GM18520 (cell line): ENCODE results near the gene IFNA2.
A peak's percentile ranks its signal among the peaks of the same experiment; 100 is the strongest.
"Not testable (repeated sequence)": the region's sequence is repeated elsewhere in the genome, so short reads cannot be mapped to it uniquely, and the experiment has no call there.

Source experiments
- ATAC-seq: cut with Tn5 transposase; IDR thresholded peaks from one replicate; pipeline ENCODE4 v1.9.1; 2021; ENCODE audit not compliant: unreplicated experiment

The IFNA2 gene

DNA sequence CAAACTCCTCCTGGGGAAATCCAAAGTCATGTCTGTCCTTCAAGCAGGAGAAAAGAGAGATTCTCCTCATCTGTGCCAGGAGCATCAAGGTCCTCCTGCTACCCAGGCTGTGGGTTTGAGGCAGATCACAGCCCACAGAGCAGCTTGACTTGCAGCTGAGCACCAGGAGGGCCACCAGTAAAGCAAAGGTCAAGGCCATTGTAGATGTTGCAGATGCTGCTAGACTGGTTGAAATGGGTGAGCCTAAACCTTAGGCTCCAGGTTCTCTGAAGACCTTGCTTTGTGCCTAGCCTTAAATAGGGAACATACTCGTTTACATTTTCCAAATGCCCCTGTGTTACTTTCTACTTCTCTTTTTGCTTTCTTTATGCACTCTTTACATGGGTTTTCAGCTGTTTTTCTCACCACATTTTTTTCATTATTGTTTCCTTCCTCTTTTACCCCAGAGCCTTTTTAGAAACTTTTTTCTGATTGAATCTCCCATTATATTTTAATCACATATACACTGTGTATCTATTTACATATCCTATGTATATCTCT is at the start of gene IFNA2:
Gene IFNA2 (minus strand): TSS at position 268 of the 540 bp plus-strand sequence. CDS start 69 bp downstream, at position 199.
- ATAC-seq, result peak; percentile 17

DNA sequence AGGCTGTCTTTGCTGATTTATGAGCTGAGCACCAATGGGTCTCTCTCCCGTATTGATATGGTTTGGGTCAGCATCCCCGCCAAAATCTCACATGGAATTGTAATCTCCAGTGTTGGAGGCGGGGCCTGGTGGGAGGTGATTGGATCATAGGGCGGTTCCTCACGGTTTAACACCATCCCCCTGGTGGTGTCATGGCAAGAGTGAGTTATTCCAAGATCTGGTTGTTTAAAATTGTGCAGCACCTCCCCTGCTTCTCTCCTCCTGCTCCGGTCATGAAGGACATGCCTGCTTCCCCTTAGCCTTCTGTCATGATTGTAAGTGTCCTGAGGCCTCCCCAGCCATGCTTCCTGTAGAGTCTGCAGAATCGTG is 49.8 kb upstream of the IFNA2 start:
- not testable (repeated sequence) for ATAC-seq

GRCh38 chr9:21434202-21435014 is 49.2 kb upstream of the IFNA2 start:
- no peak for ATAC-seq

GRCh38 chr9:21432672-21433425 is 47.7 kb upstream of the IFNA2 start:
- no peak for ATAC-seq

DNA sequence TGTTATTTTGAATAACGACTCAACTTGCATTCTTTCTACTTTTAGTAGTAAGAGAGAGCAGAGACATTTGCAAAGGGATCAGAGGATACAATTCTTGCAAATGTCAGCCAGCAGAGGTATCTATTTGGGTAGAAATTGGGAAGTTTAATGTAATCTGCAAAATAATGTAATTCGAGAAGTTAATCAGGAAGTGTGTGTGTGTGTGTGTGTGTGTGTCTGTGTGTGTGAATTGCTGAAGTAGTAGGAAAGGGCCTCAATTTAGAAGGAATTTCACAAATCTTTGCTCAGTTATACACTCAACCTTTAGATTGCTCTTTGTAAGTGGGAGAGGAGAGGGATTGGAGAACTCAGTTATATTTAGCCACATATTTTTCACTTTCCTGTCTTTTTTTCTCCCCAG is 44.0 kb upstream of the IFNA2 start:
- no peak for ATAC-seq

GRCh38 chr9:21428235-21428634 is 43.0 kb upstream of the IFNA2 start:
- no peak for ATAC-seq

DNA sequence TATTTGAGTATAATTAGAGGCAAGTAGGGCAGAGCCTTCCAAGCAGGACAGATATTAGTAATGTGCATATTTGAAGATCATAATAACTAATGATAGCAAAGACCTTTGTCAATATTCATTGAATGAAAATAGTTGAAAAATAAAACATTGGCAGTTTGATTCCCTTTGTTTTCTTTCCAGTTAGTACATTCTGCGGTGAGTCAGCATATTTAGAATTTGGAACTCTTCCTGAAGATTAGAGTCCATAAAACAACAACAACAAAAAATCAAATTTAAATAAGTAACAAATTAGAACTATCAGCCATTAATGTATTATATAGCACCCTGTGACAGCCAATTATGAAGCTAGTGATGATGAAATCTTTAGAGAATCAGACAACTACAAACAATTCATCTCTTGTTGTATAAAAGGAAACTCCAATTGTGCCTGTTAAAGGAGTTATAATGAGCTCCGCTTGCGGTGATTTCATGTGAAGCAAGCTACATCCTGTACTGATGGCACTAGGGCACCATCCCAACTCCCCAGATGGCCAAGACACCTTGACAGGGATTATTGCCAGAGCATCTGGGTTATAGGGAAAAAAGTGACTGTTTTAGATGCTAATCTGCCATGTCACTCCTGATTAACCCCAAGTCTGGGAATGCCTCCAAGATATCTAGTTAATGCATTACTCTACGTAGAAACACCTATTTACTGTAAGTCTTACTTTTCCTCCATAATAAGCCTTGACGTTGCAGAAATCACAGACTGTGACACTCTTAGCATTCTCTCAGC is 30.5 kb upstream of the IFNA2 start:
- ATAC-seq, result no peak

DNA sequence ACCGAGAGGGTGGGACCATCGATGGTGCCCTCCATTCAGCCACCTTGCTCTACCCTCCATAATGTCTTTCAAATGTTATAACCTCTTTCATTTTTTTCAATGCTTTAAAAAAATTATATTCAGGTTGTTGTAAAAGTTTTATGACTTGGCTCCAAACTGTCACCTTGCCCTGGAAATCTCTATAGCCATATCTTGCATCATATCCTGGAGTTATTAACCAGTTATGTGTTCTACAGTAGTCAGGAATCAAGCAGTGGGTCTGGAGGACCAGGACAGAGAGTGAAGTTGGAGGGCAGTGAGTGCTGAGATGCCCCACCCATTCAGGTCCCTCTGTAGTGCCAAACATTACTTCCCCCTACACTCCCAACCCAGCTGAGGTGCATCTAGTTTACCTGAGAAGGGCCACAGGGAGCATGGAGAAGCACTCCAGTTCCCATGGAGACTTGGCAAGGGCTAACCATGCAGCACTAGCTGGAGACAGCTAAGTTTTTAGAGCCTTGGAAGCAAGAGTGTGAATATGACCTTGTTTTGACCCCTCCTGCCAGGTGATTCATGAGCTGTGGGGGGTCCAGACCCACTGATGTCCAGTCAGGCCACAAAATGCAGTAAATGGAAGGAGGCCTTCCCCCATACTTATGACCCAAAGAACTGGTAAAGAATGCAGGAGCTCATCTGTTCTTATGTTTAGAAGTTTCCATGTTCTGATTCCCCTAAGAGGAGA is 29.2 kb upstream of the IFNA2 start:
- no peak for ATAC-seq

DNA sequence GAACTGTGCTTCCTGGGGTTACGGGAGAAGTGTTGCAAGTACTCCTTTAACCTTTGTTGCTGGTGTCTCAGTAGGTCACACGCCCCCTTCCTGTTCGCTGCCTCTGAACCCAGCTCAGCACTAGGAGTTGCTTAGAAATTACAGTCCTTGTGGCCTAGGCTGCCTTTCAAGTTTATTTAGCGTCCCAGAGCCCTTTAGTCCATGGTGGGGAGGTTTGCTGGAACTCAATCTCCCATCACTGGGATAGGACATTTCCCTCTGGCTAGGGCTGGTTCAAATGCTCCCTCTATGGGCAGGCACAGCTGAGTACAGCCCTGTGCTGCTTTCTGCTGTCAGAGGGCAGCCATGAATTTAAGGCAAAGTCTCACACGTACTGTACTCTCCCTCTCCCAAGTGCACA is 28.4 kb upstream of the IFNA2 start:
- no peak for ATAC-seq

DNA sequence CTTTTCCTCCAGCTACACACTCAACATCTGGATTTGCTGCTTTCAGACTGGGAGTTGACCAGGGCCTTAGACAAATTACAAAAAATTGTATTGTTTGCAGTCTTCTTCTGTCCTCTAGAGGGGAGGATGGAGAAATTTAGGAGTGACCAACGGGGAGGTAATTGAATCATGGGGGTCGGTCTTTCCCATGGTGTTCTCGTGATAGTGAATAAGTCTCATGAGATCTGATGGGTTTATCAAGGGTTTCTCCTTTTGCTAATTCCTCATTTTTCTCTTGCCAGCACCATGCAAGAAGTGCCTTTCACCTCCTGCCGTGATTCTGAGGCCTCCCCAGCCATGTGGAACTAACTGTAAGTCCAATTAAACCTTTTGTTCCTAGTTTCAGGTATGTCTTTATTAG is 28.0 kb upstream of the IFNA2 start:
- no peak for ATAC-seq

GRCh38 chr9:21412107-21412506 is 26.9 kb upstream of the IFNA2 start:
- ATAC-seq, result no peak

DNA sequence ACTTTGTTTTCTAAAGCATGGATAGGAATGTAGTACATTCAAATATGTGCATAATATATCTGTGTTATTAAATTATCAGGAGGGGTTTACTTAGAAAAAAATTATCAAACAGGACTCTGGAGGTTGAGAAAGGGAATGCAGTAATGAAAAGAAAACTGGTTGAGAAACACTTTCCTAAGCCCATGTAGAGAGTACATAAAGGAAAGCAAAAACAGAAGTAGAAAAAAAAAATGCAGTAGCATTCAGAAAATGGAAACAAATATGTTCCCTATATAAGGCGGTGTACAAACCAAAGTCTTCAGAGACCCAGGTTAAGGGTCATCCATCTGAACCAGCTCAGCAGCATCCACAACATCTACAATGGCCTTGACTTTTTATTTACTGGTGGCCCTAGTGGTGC is 23.6 kb upstream of the IFNA2 start, which contains the start of gene IFNA8:
Gene IFNA8 (plus strand): TSS at position 301 of the 400 bp plus-strand sequence. CDS start 60 bp downstream, at position 361.
- ATAC-seq, result no peak

DNA sequence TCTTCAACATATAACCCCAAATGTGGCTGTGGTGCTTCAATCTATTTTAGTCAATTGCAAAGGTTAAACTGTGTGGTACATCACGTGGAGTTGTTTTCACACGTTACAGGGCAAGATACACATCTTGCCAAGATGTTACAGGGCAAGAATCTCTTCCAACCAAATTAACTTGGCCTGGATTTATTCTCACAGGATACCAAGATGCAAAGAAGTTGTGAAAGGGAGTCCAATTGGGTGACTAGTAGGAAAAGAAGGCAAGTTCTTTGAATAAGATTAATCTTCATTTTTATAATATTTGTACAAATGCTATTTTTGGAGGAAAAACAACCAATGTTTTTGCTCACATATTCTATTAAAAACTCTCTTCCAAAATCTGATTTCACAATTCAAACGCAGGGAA is 18.9 kb upstream of the IFNA2 start:
- ATAC-seq, result no peak

DNA sequence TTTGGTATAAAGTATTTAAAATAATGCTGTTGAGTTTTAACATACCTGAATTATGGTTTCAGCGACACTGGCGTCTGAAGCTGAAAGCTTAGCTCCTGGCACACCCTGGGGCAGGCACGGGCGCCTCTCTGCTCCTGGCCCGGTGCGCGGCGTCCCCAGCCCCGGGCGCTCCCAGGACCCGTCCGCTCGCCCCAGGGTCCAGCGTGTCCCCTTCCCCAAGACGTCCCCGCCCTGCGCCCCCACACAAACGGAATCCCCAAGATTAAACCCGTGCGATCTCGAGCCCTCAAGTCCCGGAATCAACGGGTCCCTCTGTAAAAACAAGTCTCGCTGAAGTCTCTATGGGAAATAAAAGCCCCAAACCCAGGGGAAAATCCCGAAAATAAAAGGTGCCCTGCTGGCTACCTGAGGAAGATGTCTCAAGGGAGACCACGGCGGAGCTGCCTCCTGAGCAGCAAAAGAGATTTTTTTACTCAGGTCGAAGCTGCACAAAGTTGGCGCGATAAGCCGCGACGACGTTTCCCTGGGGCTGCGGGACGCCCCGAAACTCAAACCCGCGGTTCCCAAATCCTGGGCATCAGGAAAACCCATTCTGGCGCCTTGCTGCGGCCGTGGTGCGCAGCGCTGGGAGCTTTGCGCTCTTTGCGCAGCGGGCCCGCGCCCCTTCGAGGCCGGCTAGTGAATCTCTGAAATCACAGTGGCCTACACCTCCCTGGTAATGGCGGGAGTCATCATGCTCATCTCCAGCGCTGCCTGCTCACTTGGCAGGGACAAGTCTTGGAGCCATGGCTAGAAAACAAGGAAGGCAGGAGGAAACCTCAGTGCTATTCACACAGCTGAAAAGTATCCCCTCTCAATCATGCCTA is 17.4 kb upstream of the IFNA2 start:
- ATAC-seq, result no peak

- ATAC-seq, result no peak
Measured at GRCh38 chr9:21399956-21400355, 14.8 kb upstream of the IFNA2 start.

DNA sequence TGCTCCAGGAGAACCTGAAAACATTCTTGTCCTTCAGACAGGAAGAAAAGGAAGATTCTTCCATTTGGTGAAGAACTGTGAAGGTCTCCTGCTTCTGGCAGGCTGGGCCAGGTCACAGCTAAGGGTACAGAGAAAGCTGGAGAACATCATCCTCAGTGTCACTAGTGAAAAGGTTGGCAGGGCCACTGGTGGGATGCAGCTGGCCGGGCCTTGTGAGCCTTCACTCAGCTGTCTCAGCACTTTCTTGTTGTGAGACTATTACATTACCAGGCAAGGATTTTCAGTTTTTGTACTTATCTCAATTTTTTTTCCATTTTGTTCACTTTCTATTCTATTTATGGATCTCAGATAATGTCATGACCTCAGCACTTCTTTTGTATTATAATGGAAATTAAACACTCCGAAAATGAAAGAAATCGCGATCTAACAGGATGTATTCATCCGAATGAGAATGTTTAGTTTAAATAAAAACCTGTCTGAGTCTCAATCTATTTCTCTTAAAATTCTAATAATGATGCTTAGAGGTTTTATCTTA is 13.8 kb upstream of the IFNA2 start:
- ATAC-seq, result no peak

DNA sequence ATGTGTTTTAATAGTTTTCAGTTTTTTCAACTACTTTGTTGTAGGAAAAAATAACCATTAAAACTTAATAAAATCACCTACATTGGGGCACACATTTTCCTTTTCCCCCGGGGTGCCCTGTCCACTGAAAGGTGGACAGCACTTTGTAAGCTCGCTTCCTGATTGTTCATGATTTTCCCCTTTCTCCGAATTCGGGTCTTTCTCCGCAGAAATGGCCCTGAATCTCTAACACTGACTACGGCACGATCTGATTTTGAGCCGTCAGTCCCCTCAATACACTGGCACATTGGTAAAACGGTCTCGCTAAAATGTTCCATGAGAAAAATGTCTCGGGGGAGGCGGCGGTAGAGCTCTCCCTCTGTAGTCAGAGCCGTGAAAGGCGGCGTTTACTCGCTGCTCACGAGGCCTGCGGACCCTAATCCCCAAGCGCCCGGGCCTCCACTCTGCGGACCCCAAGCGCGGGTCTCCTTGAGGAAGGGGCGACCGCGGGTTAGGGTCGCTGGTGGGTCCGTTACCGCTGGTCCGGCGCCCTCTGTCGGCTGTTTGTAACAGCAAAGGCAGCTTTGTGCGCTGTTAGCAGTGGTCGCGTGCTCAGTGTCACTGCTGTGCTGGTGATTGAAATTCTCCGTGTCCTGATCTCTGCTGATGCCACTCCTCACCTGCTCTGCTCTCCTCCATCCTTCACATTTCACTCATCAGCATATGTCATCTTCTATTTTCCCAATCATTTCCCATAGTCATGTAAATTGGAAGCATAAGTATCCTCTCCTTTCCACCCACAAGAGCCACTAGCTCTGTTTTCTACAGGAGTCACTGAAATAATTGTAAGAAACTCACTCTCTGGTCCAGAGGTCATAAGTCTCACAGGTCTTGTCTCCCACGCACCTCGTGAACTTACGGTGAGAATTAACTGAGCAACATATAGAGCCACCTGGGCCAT is 10.8 kb upstream of the IFNA2 start:
- peak; percentile 34 for ATAC-seq

DNA sequence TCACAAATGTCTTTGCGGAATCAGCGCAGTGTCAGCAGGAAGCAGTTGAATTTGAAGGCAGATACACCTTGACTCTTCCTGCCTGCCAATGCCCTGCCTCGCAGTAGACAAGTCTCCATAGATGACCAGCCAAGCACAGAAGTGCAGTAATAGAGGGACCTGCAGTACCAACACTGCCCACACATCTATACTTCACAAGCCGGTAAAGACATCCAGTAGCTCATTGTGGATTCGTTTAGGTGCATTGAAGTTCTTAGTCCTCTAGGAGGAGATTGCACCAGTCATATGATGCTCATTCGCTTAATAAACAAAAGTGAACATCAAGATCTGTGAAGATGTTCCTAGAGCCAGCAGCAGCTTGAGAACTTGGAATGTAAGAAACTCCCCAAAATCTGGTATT is 7.1 kb upstream of the IFNA2 start:
- ATAC-seq, result peak; percentile 85
